ENCODE results near the gene CYP2J2.

DNA sequence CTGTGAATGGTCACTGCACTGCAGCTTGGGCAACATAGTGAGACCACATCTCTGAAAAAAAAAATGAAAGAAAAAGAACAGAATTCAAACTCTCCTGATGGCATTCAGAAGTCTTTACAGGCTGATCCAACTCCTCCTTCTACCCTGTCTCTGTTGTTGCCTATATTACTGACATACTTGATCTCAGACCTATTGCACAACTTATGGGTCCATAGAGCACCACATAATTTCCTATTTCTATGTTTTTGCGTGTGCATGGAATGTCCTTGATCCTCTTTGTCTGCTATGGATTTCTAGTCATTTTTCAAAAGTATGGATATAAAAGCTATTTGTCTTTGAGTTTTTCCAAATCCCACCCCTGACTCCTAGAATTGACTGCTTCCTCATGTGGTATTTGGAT is 22.4 kb upstream of the CYP2J2 start:
- no peak for TF ChIP-seq POLR2A (IDR thresholded peaks at IDR 0.05; ENCODE audit: low read length)
- no peak for TF ChIP-seq GATA1 (IDR thresholded peaks at IDR 0.05; ENCODE audit: low read depth, low read length)

Data from erythroblast (primary cell).